IPS-18a (cell line): ENCODE measurements around the gene FHIT.

Experiments
- H3K27ac ChIP-seq: one replicate; pipeline ENCODE4 v1.5.1; 2013; ENCODE audit warnings: low read length
- H3K27me3 ChIP-seq: one replicate; pipeline ENCODE4 v1.6.1; 2013; ENCODE audit warnings: mild to moderate bottlenecking, low read length; ENCODE audit not compliant: control insufficient read depth, insufficient read depth
- H3K36me3 ChIP-seq: one replicate; pipeline ENCODE4 v1.6.1; 2013; ENCODE audit warnings: low read depth, low read length; ENCODE audit not compliant: control insufficient read depth
- H3K4me1 ChIP-seq: one replicate; pipeline ENCODE4 v1.6.1; 2013; ENCODE audit warnings: low read depth, low read length; ENCODE audit not compliant: control insufficient read depth
- H3K4me3 ChIP-seq: one replicate; pipeline ENCODE4 v1.5.1; 2013; ENCODE audit warnings: low read length
- H3K9ac ChIP-seq: one replicate; pipeline ENCODE4 v1.6.1; 2013; ENCODE audit warnings: mild to moderate bottlenecking, low read length, moderate library complexity
- H3K9me3 ChIP-seq: one replicate; pipeline ENCODE4 v1.6.1; 2013; ENCODE audit warnings: low read depth, low read length; ENCODE audit not compliant: control insufficient read depth

The FHIT gene

GRCh38 chr3:60101621-60102020 lies 1149.6 kb downstream of the FHIT start:
- Histone ChIP-seq H3K27me3 (no peaks in the 10 kb centered on the region), H3K36me3 (no peaks in the 10 kb centered on the region), H3K9ac (no peak overlapping the region), H3K9me3 (no peaks in the 10 kb centered on the region), H3K4me3 (no peak overlapping the region), H3K27ac (no peak overlapping the region), H3K4me1 (peaks cover 3% of the 10 kb centered on the region)

DNA sequence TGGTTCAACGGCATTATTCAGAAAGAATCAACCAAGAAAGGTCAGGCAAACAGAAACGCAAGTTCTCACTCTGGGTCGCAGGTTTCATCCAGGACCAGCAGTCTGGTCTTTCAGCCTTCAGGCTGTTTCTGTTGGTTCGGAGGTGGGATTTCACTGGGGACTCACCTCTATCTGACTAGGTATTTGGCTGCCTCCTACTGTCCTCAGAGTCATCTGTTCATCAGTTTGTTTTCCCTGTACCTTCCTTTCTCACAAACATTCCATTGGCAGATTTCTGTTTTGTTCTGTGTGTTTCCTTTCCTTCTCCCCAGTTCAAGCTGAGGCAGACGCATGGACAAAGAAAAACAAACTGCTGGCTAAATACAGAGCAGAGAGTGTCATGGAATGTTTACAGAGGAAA lies 1154.8 kb downstream of the FHIT start:
- Histone ChIP-seq H3K27ac (no peak overlapping the region), H3K9ac (no peak overlapping the region), H3K27me3 (no peaks in the 10 kb centered on the region), H3K4me1 (no peaks in the 10 kb centered on the region), H3K36me3 (no peaks in the 10 kb centered on the region), H3K4me3 (no peak overlapping the region), H3K9me3 (no peaks in the 10 kb centered on the region)

GRCh38 chr3:60095930-60096329 lies 1155.3 kb downstream of the FHIT start:
- no peak overlapping the region for H3K4me3 ChIP-seq
- H3K27ac ChIP-seq: no peak overlapping the region
- H3K9ac ChIP-seq: no peak overlapping the region
- no peaks in the 10 kb centered on the region for H3K9me3 ChIP-seq
- no peaks in the 10 kb centered on the region for H3K36me3 ChIP-seq
- H3K4me1 ChIP-seq: no peaks in the 10 kb centered on the region
- no peaks in the 10 kb centered on the region for H3K27me3 ChIP-seq

DNA sequence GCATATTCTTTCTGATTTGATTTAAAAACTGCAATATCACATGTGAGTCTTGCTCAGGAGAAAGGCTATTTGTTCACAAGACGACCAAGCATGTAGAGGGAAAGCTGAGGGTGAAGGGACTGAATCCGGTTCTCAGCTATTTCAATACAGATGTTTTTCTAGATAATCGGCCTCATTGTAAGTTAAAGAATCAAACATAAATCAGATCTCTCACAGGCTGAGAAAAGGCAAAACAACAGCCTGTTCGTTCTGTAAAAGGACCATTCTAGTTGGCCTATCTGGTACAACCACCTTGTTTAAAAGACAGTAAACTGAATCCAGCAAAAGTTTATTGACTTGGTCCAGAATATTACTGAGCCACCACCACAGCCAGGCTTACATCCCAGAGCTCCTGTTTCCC lies 1155.7 kb downstream of the FHIT start:
- Histone ChIP-seq H3K9ac (no peak overlapping the region), H3K27me3 (no peaks in the 10 kb centered on the region), H3K27ac (no peak overlapping the region), H3K4me3 (no peak overlapping the region), H3K4me1 (no peaks in the 10 kb centered on the region), H3K9me3 (no peaks in the 10 kb centered on the region), H3K36me3 (no peaks in the 10 kb centered on the region)

DNA sequence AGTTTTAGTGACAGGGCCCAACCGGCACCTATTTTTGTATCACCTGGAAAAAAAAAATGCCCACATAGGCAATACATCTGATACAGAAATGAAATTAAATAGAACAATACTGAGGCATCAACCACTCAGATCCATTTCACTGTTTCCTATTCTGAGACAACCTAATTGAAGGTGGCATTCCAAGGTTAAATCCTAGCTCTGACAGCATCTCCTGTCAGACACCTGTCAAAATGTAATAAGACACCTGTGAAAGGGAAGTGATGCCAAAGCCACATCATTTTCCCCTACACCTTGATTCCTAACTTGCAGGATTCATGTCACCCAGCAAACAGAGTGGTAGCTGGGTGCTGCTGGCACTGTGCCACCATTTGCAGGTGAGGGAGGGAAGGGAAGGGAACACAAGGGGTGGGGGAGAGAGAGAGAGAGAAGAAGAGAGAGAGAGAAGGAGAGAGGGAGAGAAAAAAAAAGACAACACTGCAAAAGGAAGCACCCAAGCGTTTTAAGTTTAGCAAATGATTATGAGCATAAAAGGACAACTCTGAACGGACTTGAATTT lies 1156.8 kb downstream of the FHIT start:
- Histone ChIP-seq H3K9me3 (no peaks in the 10 kb centered on the region), H3K9ac (no peak overlapping the region), H3K4me1 (no peaks in the 10 kb centered on the region), H3K4me3 (no peak overlapping the region), H3K27me3 (no peaks in the 10 kb centered on the region), H3K27ac (no peak overlapping the region), H3K36me3 (no peaks in the 10 kb centered on the region)

GRCh38 chr3:60090548-60090947 lies 1160.7 kb downstream of the FHIT start:
- Histone ChIP-seq H3K9me3 (no peaks in the 10 kb centered on the region), H3K4me3 (no peak overlapping the region), H3K27me3 (no peaks in the 10 kb centered on the region), H3K27ac (no peak overlapping the region), H3K9ac (no peak overlapping the region), H3K4me1 (no peaks in the 10 kb centered on the region), H3K36me3 (no peaks in the 10 kb centered on the region)

- no peaks in the 10 kb centered on the region for H3K36me3 ChIP-seq
- H3K9me3 ChIP-seq: no peaks in the 10 kb centered on the region
- H3K4me3 ChIP-seq: no peak overlapping the region
- H3K27ac ChIP-seq: no peak overlapping the region
- H3K27me3 ChIP-seq: no peaks in the 10 kb centered on the region
- H3K4me1 ChIP-seq: no peaks in the 10 kb centered on the region
- H3K9ac ChIP-seq: no peak overlapping the region
These were observed 1164.4 kb downstream of the FHIT start for GRCh38 chr3:60086811-60087210.

DNA sequence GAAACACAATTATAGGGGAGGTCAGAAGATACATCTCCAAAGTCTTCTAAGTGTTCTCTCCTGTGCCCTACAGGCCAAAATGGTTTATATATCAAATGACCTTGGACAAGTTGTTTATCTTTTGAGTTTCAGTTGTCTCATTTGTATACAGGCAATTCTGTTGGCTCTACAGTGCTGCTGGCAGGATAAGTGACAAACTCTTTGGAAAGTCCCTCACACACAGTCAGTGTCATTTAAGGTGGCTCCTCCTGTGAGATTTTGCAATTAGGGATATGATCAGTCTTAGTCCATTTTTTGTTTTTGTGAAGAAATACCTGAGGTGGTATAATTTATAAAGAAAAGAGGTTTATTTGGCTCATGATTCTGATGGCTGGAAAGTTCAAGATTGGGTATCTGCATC lies 1165.6 kb downstream of the FHIT start:
- Histone ChIP-seq H3K9me3 (no peaks in the 10 kb centered on the region), H3K36me3 (no peaks in the 10 kb centered on the region), H3K27ac (no peak overlapping the region), H3K4me1 (no peaks in the 10 kb centered on the region), H3K9ac (no peak overlapping the region), H3K4me3 (no peak overlapping the region), H3K27me3 (no peaks in the 10 kb centered on the region)

DNA sequence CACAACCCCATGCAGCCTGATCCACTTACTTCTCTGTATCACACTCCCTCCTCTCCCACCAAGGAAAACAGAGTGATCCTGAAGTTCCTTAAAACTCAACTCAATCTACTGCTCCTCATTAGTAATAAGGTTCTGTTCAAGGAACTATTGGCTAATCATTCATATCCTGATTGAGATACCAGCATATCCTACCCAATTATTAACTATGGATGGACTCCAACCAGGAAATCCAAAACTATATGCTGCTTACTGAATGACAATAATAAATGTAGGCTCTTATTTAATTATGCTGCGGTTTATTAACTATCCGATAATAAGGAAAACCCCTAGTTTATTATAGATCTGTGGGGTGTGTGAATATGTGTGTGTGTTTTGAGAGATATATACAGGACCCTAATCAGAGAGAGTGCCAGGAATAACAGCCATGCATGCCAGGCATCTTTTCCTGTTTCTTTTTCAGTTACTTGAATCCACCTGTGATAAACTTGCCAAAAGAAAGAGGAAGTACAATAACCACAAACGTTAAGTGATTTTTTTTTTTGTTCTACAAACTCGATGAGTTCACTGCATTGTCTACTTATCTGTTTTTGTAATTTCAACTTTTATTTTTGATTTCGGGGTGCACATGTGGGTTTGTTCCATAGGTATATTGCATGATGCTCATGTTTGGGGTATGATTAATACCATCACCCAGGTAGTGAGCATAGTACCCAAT lies 1169.7 kb downstream of the FHIT start:
- no peak overlapping the region for H3K9ac ChIP-seq
- H3K4me1 ChIP-seq: no peaks in the 10 kb centered on the region
- no peaks in the 10 kb centered on the region for H3K36me3 ChIP-seq
- H3K27ac ChIP-seq: no peak overlapping the region
- no peak overlapping the region for H3K4me3 ChIP-seq
- no peaks in the 10 kb centered on the region for H3K27me3 ChIP-seq
- no peaks in the 10 kb centered on the region for H3K9me3 ChIP-seq

GRCh38 chr3:60080648-60081047 lies 1170.6 kb downstream of the FHIT start:
- Histone ChIP-seq H3K36me3 (no peaks in the 10 kb centered on the region), H3K4me1 (no peaks in the 10 kb centered on the region), H3K4me3 (no peak overlapping the region), H3K9ac (no peak overlapping the region), H3K9me3 (no peaks in the 10 kb centered on the region), H3K27ac (no peak overlapping the region), H3K27me3 (no peaks in the 10 kb centered on the region)

- Histone ChIP-seq H3K9me3 (no peaks in the 10 kb centered on the region), H3K27me3 (no peaks in the 10 kb centered on the region), H3K4me3 (no peak overlapping the region), H3K27ac (no peak overlapping the region), H3K9ac (no peak overlapping the region), H3K4me1 (no peaks in the 10 kb centered on the region), H3K36me3 (no peaks in the 10 kb centered on the region)
These were observed 1172.2 kb downstream of the FHIT start for GRCh38 chr3:60079076-60079475.

DNA sequence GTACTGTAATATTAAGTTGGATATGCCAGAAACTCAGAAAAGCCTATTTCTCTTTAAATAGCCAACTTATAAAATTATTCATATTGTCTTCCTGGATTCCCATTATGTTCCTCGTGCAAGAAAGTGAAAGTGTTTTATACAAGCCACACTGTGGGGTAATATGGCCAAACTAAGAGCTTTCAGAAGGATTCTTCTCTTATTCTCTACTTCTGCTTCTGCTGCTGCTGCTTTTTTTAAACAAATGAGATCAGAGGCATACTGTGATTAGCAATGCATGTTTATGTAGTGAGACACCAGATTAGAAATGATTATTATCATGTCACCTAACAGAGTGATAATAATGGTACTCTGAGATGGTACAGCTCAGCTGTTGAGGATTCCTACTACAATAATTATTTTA lies 1174.9 kb downstream of the FHIT start:
- H3K36me3 ChIP-seq: no peaks in the 10 kb centered on the region
- H3K4me3 ChIP-seq: no peak overlapping the region
- H3K27ac ChIP-seq: no peak overlapping the region
- no peaks in the 10 kb centered on the region for H3K4me1 ChIP-seq
- no peak overlapping the region for H3K9ac ChIP-seq
- H3K27me3 ChIP-seq: no peaks in the 10 kb centered on the region
- H3K9me3 ChIP-seq: no peaks in the 10 kb centered on the region
